Prostate gland (tissue), 2 donors: ENCODE measurements around the gene CADPS2. TPM values are rescaled to one million over a fixed set of nuclear protein-coding genes. Genes with fewer than 3 reads are reported as not detected.

Source experiments
- DNase-seq: peaks from one replicate; pipeline ENCODE4 v3.0.0-alpha.2; 2019; ENCODE audit warnings: low spot score
- H3K27ac ChIP-seq, 2 donors: fragments of 200-600 bp; sonication (generic); 2 replicates each; pipeline ENCODE4 v1.5.1; 2017 to 2019
- H3K27me3 ChIP-seq: fragments of 200-600 bp; sonication (generic); replicated peaks from 2 replicates; pipeline ENCODE4 v1.5.1; 2019; ENCODE audit not compliant: insufficient read depth
- H3K36me3 ChIP-seq, 2 donors: fragments of 200-600 bp; sonication (generic); 1 replicate in 1 of 2; 2 replicates in 1 of 2; pipeline versions ENCODE4 v1.5.1 to v1.8.1; 2017 to 2019
- H3K4me1 ChIP-seq: fragments of 200-600 bp; sonication (generic); replicated peaks from 2 replicates; pipeline ENCODE4 v1.5.1; 2019
- H3K4me3 ChIP-seq, 2 donors: fragments of 200-600 bp; sonication (generic); 2 replicates each; pipeline ENCODE4 v1.5.1; 2017 to 2019
- H3K9me3 ChIP-seq: fragments of 200-600 bp; sonication (generic); 2 replicates; pipeline ENCODE4 v1.5.1; 2017
- POLR2A ChIP-seq: fragments of 450-650 bp; IDR thresholded peaks from one replicate; pipeline ENCODE4 v1.6.1; 2016; ENCODE audit warnings: antibody characterized with exemption, mild to moderate bottlenecking
- POLR2AphosphoS5 ChIP-seq: sonication (generic); formaldehyde crosslinking; IDR thresholded peaks from one replicate; pipeline ENCODE4 v1.6.1; 2017; ENCODE audit warnings: antibody characterized with exemption
- WGBS: methylation state at CpG from one replicate; pipeline ENCODE4 v1.1.5; 2018; 5-methylcytosine and 5-hydroxymethylcytosine counted together
- intact Hi-C: fragments of 100-400 bp; cut with DNase I; formaldehyde crosslinking; loops from one replicate; pipeline ENCODE4 v1.14.2; 2022
- total RNA-seq, 2 donors: library from RNA; depleted of rRNA; stranded (reverse); fragments of >200 nt; gene quantifications; one replicate each; pipeline ENCODE4 v1.1.0, GENCODE V29; 2016
- TF ChIP-seq, protein P1 (sequence below), 4 experiments: fragments of 200-600 bp in 2 of 4; fragments of 450-650 bp in 2 of 4; sonication (generic) in 2 of 4; IDR thresholded peaks; 1 replicate in 3 of 4; 2 replicates in 1 of 4; pipeline ENCODE4 v1.5.1; 2016 to 2019; ENCODE audit warnings: antibody characterized with exemption in 4 of 4, mild to moderate bottlenecking in 2 of 4, moderate library complexity in 2 of 4

The CADPS2 gene
- 10 to 100 TPM; 22.2 to 50.4 TPM for total RNA-seq

GRCh38 chr7:122886357-122887081, at the start of gene CADPS2:
TSS of gene CADPS2 (minus strand) at chr7:122886460. CDS start at chr7:122886337, 123 bp downstream.
- Histone ChIP-seq H3K36me3 (no peaks in the 10 kb centered on the region), H3K9me3 (no peaks in the 10 kb centered on the region), H3K4me1 (no peaks in the 10 kb centered on the region), H3K27me3 (no peaks in the 10 kb centered on the region), H3K27ac (peak within 1 kb of the TSS; percentile 92 to 95), H3K4me3 (peak within 1 kb of the TSS; percentile 77 to 82)
- under 1% methylated on average over 54 of the region's 73 CpGs for WGBS
- TF ChIP-seq POLR2A, result peak; percentile 70
- TF ChIP-seq, protein P1, sequence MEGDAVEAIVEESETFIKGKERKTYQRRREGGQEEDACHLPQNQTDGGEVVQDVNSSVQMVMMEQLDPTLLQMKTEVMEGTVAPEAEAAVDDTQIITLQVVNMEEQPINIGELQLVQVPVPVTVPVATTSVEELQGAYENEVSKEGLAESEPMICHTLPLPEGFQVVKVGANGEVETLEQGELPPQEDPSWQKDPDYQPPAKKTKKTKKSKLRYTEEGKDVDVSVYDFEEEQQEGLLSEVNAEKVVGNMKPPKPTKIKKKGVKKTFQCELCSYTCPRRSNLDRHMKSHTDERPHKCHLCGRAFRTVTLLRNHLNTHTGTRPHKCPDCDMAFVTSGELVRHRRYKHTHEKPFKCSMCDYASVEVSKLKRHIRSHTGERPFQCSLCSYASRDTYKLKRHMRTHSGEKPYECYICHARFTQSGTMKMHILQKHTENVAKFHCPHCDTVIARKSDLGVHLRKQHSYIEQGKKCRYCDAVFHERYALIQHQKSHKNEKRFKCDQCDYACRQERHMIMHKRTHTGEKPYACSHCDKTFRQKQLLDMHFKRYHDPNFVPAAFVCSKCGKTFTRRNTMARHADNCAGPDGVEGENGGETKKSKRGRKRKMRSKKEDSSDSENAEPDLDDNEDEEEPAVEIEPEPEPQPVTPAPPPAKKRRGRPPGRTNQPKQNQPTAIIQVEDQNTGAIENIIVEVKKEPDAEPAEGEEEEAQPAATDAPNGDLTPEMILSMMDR (IDR thresholded peaks at IDR 0.05), result peak in 3 of 4 experiments; percentile 10 to 70 (median 49)
- peak; percentile 59 for TF ChIP-seq POLR2AphosphoS5
- DNase-seq, result peak; percentile 87
- intact Hi-C loops, result loop anchor here (5.0 to 10.0 kb wide), 4 partner anchors 202 to 646 kb away; partner anchors contain the start of gene IQUB

- intact Hi-C loops, result no loop called here
- Histone ChIP-seq H3K4me1 (no peaks in the 10 kb centered on the region), H3K27me3 (no peaks in the 10 kb centered on the region), H3K4me3 (no peak overlapping the region), H3K27ac (no peak overlapping the region), H3K9me3 (no peaks in the 10 kb centered on the region), H3K36me3 (no peaks in the 10 kb centered on the region)
- DNase-seq, result no peak
- TF ChIP-seq, protein P1 (IDR thresholded peaks at IDR 0.05), result no peak
Observed at GRCh38 chr7:122935620-122936019, 49.4 kb upstream of the CADPS2 start.

GRCh38 chr7:122919643-122920181, 33.5 kb upstream of the CADPS2 start:
- Histone ChIP-seq H3K27me3 (no peaks in the 10 kb centered on the region), H3K27ac (no peak overlapping the region), H3K4me3 (no peak overlapping the region), H3K9me3 (no peaks in the 10 kb centered on the region), H3K4me1 (no peaks in the 10 kb centered on the region), H3K36me3 (no peaks in the 10 kb centered on the region)
- DNase-seq, result peak; percentile 10
- intact Hi-C loops, result no loop called here
- TF ChIP-seq POLR2AphosphoS5, result peak; percentile 53
- no peak for TF ChIP-seq POLR2A
- TF ChIP-seq, protein P1 (IDR thresholded peaks at IDR 0.05), result no peak

GRCh38 chr7:122914812-122915211, 28.6 kb upstream of the CADPS2 start:
- Histone ChIP-seq H3K27ac (no peak overlapping the region), H3K4me1 (no peaks in the 10 kb centered on the region), H3K9me3 (no peaks in the 10 kb centered on the region), H3K27me3 (no peaks in the 10 kb centered on the region), H3K36me3 (no peaks in the 10 kb centered on the region), H3K4me3 (no peak overlapping the region)
- TF ChIP-seq POLR2AphosphoS5 (no peak), POLR2A (no peak)
- TF ChIP-seq, protein P1 (IDR thresholded peaks at IDR 0.05), result no peak
- intact Hi-C loops, result no loop called here
- 82% methylated on average over 9 of the region's 9 CpGs for WGBS
- DNase-seq, result no peak

DNA sequence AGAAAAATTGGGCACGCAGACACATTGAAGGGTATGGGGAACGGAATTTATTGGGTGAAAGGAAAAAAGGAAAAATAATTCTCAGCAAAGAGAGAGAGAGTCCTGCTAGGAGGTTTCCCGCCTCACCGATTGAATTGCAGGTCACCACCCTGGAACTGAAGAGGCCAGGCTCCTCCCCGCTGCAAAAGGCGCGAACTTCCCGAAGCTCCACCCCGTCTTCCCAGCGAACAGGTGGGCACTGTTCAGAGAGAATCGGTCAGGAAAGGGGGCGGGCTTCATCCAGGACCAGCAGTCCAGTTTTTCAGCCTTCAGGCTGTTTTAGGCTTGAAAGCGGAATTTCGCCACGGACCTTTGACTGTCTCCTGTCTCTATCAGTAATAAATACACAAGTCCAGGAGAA, 27.3 kb upstream of the CADPS2 start:
- intact Hi-C loops, result no loop called here

More for the DNA sequence above, 27.3 kb upstream of the CADPS2 start:
- TF ChIP-seq POLR2AphosphoS5, result no peak
- TF ChIP-seq POLR2A, result no peak
- TF ChIP-seq, protein P1 (IDR thresholded peaks at IDR 0.05), result no peak
- H3K27ac ChIP-seq, result no peak overlapping the region
- no peaks in the 10 kb centered on the region for H3K4me1 ChIP-seq
- no peak for DNase-seq
- no peak overlapping the region for H3K4me3 ChIP-seq
- 86% methylated on average over 15 of the region's 15 CpGs for WGBS
- H3K9me3 ChIP-seq, result no peaks in the 10 kb centered on the region
- H3K36me3 ChIP-seq, result no peaks in the 10 kb centered on the region
- H3K27me3 ChIP-seq, result no peaks in the 10 kb centered on the region
